NB4 (cell line): ENCODE data around the gene MYO1D.

Experiments used
- CTCF ChIP-seq: IDR thresholded peaks from one replicate; pipeline ENCODE4 v1.5.1; 2012; ENCODE audit warnings: low read depth, low read length
- POLR2A ChIP-seq: IDR thresholded peaks from 2 replicates; pipeline ENCODE4 v1.6.1; 2011; ENCODE audit warnings: mild to moderate bottlenecking; ENCODE audit not compliant: insufficient read length; ENCODE audit errors: extremely low read depth

DNA sequence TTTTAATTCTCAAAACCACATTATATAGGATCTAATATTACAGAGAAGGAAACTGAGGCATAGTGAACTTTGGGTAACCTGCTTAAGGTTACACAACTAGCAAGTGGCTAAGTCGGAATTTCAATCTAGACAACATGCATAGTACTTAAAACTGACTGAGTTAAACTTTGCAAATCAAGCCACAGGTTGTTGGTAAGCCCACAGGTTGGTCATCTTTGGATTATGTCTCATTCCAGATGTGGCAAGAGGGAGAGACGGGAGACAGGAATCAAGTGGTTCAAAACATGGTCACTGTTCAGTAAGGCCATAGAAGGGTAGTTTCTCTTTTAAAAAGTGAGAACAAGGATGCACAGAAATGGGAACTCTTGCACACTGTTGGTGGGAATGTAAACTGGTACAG lies 57.1 kb downstream of the MYO1D start:
- no peak for TF ChIP-seq CTCF
- TF ChIP-seq POLR2A, result no peak
